ENCODE results near the gene DST.

The DST gene

GRCh38 chr6:56642366-56643261, at the start of gene DST:
TSS of gene DST (minus strand) at chr6:56642889.
- no peak for DNase-seq (ENCODE audit: low read depth in 1 of 2, low spot score in 1 of 2)

- DNase-seq (ENCODE audit: low read depth in 1 of 2, low spot score in 1 of 2) = no peak
Observed at GRCh38 chr6:56691814-56692213, 49.1 kb upstream of the DST start.

DNA sequence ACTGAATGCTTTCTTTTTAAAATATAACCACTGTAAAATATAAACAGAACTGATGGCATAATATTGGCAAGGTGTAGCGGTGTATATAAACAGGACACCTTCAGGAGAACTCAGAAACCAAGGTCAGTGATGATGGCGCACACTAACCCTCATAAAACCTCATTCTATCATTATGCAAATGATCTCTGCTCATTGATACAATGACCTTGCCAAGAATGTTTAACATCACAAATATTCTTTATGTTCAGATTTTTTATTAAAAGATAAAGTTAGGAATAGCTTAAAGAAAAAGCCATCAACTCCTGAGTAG, 48.6 kb upstream of the DST start:
- no peak for DNase-seq (ENCODE audit: low read depth in 1 of 2, low spot score in 1 of 2)

DNA sequence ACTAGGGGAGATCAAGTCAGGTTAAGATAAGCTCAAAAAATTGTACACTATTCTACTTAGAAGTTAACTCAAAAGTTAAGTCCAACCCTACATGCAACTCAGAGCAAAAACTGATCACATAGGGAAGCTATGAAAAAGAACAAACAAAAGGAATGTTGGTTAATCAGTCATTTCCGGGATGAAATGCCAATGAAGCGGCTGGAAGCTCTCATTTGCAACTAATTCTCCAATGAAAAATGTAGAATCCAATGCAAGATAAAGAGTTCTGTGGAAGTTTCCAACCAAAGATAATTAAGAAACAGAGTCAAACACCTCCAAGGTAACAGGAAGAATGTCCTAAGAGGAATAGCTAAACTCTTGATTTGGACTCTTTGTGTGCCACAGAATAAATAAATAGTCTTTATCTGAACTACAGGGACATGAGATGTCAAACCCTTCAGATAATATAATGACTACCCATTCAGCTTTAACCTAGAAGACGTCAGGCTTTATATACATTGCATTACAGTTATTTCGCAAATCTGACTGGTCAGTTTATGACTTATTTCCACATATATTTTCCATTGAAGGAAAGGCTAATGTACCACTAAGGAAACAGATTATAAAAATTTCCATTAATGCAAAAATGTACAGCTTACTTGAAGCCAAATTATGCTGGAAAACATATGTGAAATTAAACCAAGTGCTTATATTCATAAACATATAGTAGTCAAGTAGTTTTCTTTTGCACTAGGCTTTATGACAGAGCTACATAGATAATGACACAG, 48.0 kb upstream of the DST start:
- DNase-seq (ENCODE audit: low read depth in 1 of 2, low spot score in 1 of 2) = no peak

GRCh38 chr6:56689663-56690062, 47.0 kb upstream of the DST start:
- no peak for DNase-seq (ENCODE audit: low read depth in 1 of 2, low spot score in 1 of 2)

DNA sequence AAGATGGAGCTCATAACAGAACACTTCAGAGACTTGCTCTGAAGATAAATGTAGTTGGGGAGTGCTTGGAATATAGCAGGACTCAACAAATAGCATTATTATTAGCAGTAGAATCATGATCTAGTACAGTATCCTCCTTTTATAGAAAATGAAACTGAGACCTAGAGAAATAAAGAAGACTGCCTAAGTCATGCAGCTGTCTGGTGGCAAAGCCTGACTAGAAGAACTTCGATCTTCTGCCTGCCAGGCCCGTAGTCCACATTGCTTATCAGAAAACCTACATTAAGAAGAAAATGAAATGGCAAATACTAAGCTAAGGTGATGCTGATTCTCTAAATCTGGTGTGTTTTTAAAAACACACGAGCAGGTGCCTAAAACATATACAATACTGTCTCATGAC, 46.4 kb upstream of the DST start:
- no peak for DNase-seq (ENCODE audit: low read depth in 1 of 2, low spot score in 1 of 2)

DNA sequence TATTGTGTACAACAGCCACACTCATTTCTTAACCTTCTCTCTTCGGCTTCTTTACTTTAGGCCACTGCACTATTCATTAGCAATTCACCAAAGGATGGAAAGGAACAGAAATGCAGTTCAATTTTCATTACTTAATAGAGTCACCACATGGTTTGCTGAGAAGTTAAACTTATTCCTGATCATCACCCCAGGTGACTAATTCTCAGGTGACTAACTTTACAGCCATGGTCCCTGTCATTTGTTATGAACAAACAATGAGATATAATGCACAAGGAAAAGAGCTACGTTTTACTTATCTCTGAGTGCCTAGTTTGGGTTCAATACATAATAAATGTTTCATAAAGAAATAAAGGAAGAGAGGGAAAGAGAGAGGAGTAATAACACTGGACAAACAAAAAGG, 45.8 kb upstream of the DST start:
- DNase-seq (ENCODE audit: low read depth in 1 of 2, low spot score in 1 of 2) = no peak

DNA sequence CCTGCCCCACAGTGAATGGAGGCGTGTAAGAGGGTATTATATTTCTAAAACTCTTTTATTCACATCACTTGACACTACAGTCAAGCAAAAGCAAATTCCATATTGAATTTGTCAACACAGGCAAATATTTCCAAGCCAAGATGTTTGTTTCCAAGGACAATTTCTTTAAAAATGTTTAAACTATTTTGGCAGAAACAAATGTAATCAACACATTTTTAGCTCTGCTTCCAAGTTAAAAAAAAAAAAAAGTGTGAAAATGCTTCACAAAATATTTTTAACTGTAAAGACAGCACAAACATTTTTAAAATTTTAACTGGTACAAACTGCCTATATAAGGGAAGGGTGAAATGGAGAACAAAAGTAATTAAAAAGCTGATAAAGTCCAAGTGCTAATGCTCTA, 44.9 kb upstream of the DST start:
- DNase-seq (ENCODE audit: low read depth in 1 of 2, low spot score in 1 of 2) = no peak

DNA sequence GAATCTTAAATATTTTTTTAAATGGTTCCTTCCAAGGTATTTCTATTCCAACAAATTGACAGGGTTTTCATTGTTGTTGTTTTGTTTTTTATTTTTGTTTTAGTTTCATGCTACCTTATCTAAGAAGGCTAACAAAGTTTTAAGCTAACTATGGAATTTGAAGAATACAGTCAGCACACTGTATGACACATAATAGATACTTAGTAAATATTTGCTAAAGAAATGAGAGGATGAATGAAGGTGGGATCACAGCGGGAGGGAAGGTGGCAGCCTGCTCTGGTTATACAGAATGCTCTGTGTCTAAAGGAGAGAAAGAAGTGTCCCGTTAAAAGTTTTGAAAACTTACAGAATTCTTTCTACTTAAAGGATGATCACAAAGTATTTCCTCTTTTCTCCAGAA, 43.7 kb upstream of the DST start:
- DNase-seq (ENCODE audit: low read depth in 1 of 2, low spot score in 1 of 2) = no peak

DNA sequence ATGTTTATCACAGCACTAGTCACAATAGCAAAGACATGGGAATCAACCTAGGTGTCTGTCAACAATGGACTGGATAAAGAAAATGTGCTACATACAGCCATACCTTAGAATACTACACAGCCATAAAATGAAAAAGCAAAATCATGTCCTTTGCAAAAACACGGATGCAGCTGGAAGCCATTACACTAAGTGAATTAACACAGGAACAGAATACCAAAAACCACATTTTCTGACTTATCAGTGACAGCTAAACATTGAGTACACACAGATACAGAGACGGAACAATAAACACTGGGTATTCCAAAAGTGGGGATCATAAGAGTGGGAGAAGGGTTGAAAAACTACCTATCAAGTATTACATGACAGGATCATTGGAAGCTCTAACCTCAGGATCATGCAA, 43.3 kb upstream of the DST start:
- no peak for DNase-seq (ENCODE audit: low read depth in 1 of 2, low spot score in 1 of 2)

GRCh38 chr6:56685102-56685733, 42.5 kb upstream of the DST start:
- DNase-seq (ENCODE audit: low read depth in 1 of 2, low spot score in 1 of 2) = no peak

GRCh38 chr6:56684342-56685101, 41.8 kb upstream of the DST start:
- DNase-seq (ENCODE audit: low read depth in 1 of 2, low spot score in 1 of 2) = no peak

DNA sequence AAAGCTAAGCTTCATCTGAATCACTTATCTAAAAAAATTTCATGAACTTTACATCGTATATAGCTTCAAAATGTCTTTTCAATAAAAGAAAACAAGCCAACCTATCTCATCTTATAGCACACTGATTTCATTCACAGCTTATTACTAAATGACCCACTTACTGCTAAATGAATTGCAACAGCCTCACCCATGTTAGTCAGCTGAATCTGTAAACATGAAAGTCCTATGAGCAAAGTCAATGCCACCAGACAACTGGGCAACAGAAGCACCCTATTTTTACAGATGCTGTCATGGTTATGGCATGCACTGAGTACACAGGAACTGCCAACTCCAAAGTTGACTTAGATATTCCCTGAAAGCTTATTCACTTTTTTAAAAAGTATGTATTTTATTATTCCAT, 41.2 kb upstream of the DST start:
- DNase-seq (ENCODE audit: low read depth in 1 of 2, low spot score in 1 of 2) = no peak

DNA sequence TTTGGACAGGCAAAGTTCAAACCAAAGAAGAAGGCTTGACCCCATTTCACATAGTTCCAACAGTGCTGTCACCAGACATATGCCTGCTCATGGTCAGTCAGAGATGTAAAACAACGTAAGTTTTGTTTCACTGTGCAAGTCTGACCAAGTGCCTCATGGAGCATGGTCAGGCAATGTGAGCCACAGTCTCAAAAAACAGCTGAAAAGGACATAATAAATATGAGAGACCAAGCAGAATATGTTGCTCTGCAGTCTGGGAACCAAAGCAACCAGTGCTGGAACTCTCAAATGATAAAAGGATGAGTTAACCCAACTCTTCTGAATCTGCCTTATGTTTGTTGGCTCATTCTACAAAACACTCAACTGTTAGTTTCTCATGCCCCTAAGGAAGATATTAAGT, 39.9 kb upstream of the DST start:
- DNase-seq (ENCODE audit: low read depth in 1 of 2, low spot score in 1 of 2) = no peak

GRCh38 chr6:56677559-56677958, 34.9 kb upstream of the DST start:
- DNase-seq (ENCODE audit: low read depth in 1 of 2, low spot score in 1 of 2) = no peak

- no peak for DNase-seq (ENCODE audit: low read depth in 1 of 2, low spot score in 1 of 2)
Observed at GRCh38 chr6:56671651-56672461, 29.2 kb upstream of the DST start.

DNA sequence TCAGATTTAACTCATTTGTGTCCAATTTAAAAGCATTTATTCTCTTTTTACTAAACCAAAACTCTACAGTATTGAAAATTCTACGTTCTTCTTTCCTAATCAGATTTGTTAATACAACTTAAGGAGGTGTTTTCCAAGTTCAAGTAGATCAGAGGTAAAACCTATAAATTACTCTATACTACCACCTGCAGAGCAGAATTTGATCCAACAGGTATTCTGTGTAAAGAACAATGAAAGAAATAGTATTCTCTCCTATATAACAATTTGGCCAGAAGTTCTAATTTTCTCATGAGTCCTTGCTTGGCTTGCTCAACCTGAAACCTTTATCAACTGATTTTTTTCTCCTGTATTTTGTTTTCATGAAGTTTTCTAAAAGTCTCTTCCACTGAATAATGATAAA, 28.5 kb upstream of the DST start:
- no peak for DNase-seq (ENCODE audit: low read depth in 1 of 2, low spot score in 1 of 2)

DNA sequence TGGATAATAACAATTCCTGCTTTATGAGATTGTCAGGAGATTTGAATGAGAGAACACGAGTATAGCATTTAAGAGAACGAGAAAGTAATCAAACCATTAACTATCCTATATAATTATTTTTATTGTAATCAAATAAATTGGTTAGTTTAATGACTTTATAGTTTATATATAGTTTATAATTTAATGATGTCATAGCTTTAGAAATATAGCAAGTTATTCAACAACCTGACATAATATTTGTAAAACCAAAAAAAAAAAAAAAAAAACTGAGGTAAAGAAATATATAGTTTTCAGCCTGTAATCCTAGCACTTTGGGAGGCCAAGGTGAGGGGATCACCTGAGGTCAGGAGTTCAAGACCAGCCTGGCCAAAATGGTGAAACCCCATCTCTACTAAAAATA, 26.4 kb upstream of the DST start:
- DNase-seq (ENCODE audit: low read depth in 1 of 2, low spot score in 1 of 2) = no peak

- DNase-seq (ENCODE audit: low read depth in 1 of 2, low spot score in 1 of 2) = no peak
Observed at GRCh38 chr6:56668158-56668557, 25.5 kb upstream of the DST start.

GRCh38 chr6:56667336-56667735, 24.6 kb upstream of the DST start:
- no peak for DNase-seq (ENCODE audit: low read depth in 1 of 2, low spot score in 1 of 2)

DNA sequence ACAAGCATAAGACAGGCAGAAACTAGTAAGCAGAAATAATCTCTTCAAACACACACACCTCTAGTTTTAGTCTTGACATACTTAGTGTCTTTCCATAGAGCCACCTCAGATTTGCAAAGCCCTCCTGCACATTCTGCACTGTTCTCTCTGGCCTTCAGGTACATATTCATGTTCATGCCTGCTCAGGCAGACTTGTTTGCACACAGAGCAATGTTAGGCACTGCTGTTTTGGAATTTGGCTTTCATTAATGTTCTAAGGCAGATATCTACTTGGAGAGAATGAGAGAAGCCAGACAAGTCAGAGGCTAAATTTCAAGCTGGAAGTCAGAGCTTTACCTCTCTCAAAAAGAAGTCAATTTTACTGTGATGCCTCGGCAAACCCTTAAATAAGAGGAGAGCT, 21.3 kb upstream of the DST start:
- DNase-seq (ENCODE audit: low read depth in 1 of 2, low spot score in 1 of 2) = no peak
